Trophoblast cell (in vitro differentiated cells and primary cell): ENCODE measurements around the gene KMT2C.

Experiments
- DNase-seq, 2 donors: peaks; one replicate each; pipeline ENCODE4 v3.0.0-alpha.2; 2016
- H2AFZ ChIP-seq: 2 replicates; pipeline ENCODE4 v1.6.1; 2013; ENCODE audit warnings: low read length, moderate library complexity, mild to moderate bottlenecking; ENCODE audit not compliant: insufficient read depth, poor library complexity
- H2AK5ac ChIP-seq: 2 replicates; pipeline ENCODE4 v1.6.1; 2013; ENCODE audit warnings: mild to moderate bottlenecking, low read length
- H2BK120ac ChIP-seq: 2 replicates; pipeline ENCODE4 v1.6.1; 2013; ENCODE audit warnings: low read length, mild to moderate bottlenecking, moderate library complexity; ENCODE audit not compliant: insufficient read depth, poor library complexity
- H2BK12ac ChIP-seq: 2 replicates; pipeline ENCODE4 v1.6.1; 2013; ENCODE audit warnings: mild to moderate bottlenecking, low read length, moderate library complexity
- H2BK5ac ChIP-seq: 2 replicates; pipeline ENCODE4 v1.6.1; 2013; ENCODE audit warnings: low read length, low read depth, moderate library complexity, mild to moderate bottlenecking; ENCODE audit not compliant: poor library complexity
- H3K14ac ChIP-seq: 2 replicates; pipeline ENCODE4 v1.6.1; 2013; ENCODE audit warnings: mild to moderate bottlenecking, low read length
- H3K18ac ChIP-seq: 2 replicates; pipeline ENCODE4 v1.6.1; 2013; ENCODE audit warnings: mild to moderate bottlenecking, low read length
- H3K23ac ChIP-seq: 2 replicates; pipeline ENCODE4 v1.6.1; 2013; ENCODE audit warnings: low read length
- H3K27ac ChIP-seq: 2 replicates; pipeline ENCODE4 v1.5.1; 2013; ENCODE audit warnings: low read depth, mild to moderate bottlenecking, inconsistent platforms, low read length, moderate library complexity
- H3K27me3 ChIP-seq: 2 replicates; pipeline ENCODE4 v1.6.1; 2013; ENCODE audit warnings: inconsistent platforms, mild to moderate bottlenecking, low read length, moderate library complexity; ENCODE audit not compliant: insufficient read depth
- H3K36me3 ChIP-seq, 2 experiments: 1 replicate in 1 of 2; 2 replicates in 1 of 2; pipeline ENCODE4 v1.6.1; 2013; ENCODE audit warnings: low read length in 2 of 2, mild to moderate bottlenecking in 2 of 2, moderate library complexity in 1 of 2; ENCODE audit not compliant: insufficient read depth in 2 of 2, control insufficient read depth in 1 of 2
- H3K4ac ChIP-seq: 2 replicates; pipeline ENCODE4 v1.6.1; 2013; ENCODE audit warnings: low read depth, mild to moderate bottlenecking, low read length, moderate library complexity
- H3K4me1 ChIP-seq, 2 experiments: 1 replicate in 1 of 2; 2 replicates in 1 of 2; pipeline ENCODE4 v1.6.1; 2013; ENCODE audit warnings: low read length in 2 of 2, mild to moderate bottlenecking in 2 of 2, moderate library complexity in 1 of 2; ENCODE audit not compliant: insufficient read depth in 2 of 2, control insufficient read depth in 1 of 2
- H3K4me2 ChIP-seq: 2 replicates; pipeline ENCODE4 v1.6.1; 2013; ENCODE audit warnings: inconsistent platforms, mild to moderate bottlenecking, low read length, moderate library complexity
- H3K4me3 ChIP-seq: 2 replicates; pipeline ENCODE4 v1.5.1; 2013; ENCODE audit warnings: mild to moderate bottlenecking, low read depth, low read length, inconsistent platforms
- H3K79me1 ChIP-seq: one replicate; pipeline ENCODE4 v1.6.1; 2013; ENCODE audit warnings: low read length
- H3K79me2 ChIP-seq: 2 replicates; pipeline ENCODE4 v1.6.1; 2013; ENCODE audit warnings: low read length, mild to moderate bottlenecking; ENCODE audit not compliant: control insufficient read depth, insufficient read depth, poor library complexity
- H3K9ac ChIP-seq: 2 replicates; pipeline ENCODE4 v1.6.1; 2013; ENCODE audit warnings: mild to moderate bottlenecking, low read length
- H3K9me3 ChIP-seq: 2 replicates; pipeline ENCODE4 v1.6.1; 2013; ENCODE audit warnings: low read depth, mild to moderate bottlenecking, control low read depth, inconsistent platforms, low read length; ENCODE audit not compliant: insufficient read depth
- H4K12ac ChIP-seq: 2 replicates; pipeline ENCODE4 v1.6.1; 2013; ENCODE audit warnings: low read depth, mild to moderate bottlenecking, low read length, moderate library complexity
- H4K8ac ChIP-seq: 2 replicates; pipeline ENCODE4 v1.6.1; 2013; ENCODE audit warnings: low read depth, mild to moderate bottlenecking, low read length, moderate library complexity
- H4K91ac ChIP-seq: one replicate; pipeline ENCODE4 v1.6.1; 2013; ENCODE audit warnings: low read depth, mild to moderate bottlenecking, low read length, moderate library complexity
- WGBS: extraction: QIAGEN DNeasy Blood & Tissue Kit; methylation state at CpG from one replicate; pipeline ENCODE4 v1.1.7; 2013; ENCODE audit warnings: missing lambda C conversion rate; ENCODE audit not compliant: insufficient read length, insufficient coverage; ENCODE audit errors: extremely low coverage; 5-methylcytosine and 5-hydroxymethylcytosine counted together

Gene KMT2C

GRCh38 chr7:152180587-152180986, 255.2 kb downstream of the KMT2C start:
- H3K9ac ChIP-seq: no peak overlapping the region

DNA sequence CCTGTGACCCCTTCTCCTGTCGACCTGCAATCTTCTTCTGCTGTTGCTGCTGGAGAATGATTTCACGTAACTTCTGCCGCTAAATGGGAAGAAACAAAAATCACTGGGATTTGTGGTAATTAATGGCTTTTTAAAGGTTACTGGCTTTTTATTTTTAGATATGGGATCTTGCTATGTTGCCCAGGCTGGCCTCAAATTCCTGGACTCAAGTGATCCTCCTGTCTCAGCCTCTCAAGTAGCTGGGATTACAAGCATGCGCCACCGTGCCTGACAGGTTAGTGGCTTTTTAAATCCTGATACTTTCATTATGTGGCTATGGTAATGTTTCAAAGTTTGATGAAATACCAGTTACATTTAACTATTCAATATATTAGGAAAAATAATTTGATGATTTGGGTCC, 255.8 kb downstream of the KMT2C start:
- no peak overlapping the region for H4K8ac ChIP-seq
- no peaks in the 10 kb centered on the region for H3K27me3 ChIP-seq
- no peak overlapping the region for H3K4me3 ChIP-seq
- no peak overlapping the region for H3K9ac ChIP-seq
- H3K9me3 ChIP-seq: no peaks in the 10 kb centered on the region
- H4K12ac ChIP-seq: no peak overlapping the region
- no peak overlapping the region for H2BK120ac ChIP-seq
- H3K4me1 ChIP-seq: peaks cover 0 to 2% of the 10 kb centered on the region in 2 experiments
- H3K79me2 ChIP-seq: no peaks in the 10 kb centered on the region
- no CpG with 5 or more reads among the region's 5 CpGs for WGBS
- peaks cover 28 to 50% of the 10 kb centered on the region in 2 experiments for H3K36me3 ChIP-seq
- H2AK5ac ChIP-seq: no peak overlapping the region
- no peak overlapping the region for H3K14ac ChIP-seq
- no peak for DNase-seq
- H3K4ac ChIP-seq: no peak overlapping the region
- H2BK12ac ChIP-seq: no peak overlapping the region
- H2BK5ac ChIP-seq: no peak overlapping the region
- no peak overlapping the region for H3K23ac ChIP-seq
- no peak overlapping the region for H3K18ac ChIP-seq
- H3K79me1 ChIP-seq: no peaks in the 10 kb centered on the region
- H4K91ac ChIP-seq: no peak overlapping the region
- no peak overlapping the region for H3K27ac ChIP-seq
- no peak overlapping the region for H3K4me2 ChIP-seq
- H2AFZ ChIP-seq: no peak overlapping the region

More at GRCh38 chr7:152180587-152180986, 255.2 kb downstream of the KMT2C start:
- peaks cover 0 to 2% of the 10 kb centered on the region in 2 experiments for H3K4me1 ChIP-seq
- no peak overlapping the region for H2BK120ac ChIP-seq
- no peak overlapping the region for H3K4ac ChIP-seq
- no peak overlapping the region for H3K23ac ChIP-seq
- H3K27me3 ChIP-seq: no peaks in the 10 kb centered on the region
- no peak overlapping the region for H2AK5ac ChIP-seq
- no peak overlapping the region for H3K14ac ChIP-seq
- no peak overlapping the region for H3K27ac ChIP-seq
- no CpG with 5 or more reads among the region's 1 CpG for WGBS
- no peak overlapping the region for H4K12ac ChIP-seq
- H2BK12ac ChIP-seq: no peak overlapping the region
- H4K8ac ChIP-seq: no peak overlapping the region
- H3K9me3 ChIP-seq: no peaks in the 10 kb centered on the region
- peaks cover 28 to 47% of the 10 kb centered on the region in 2 experiments for H3K36me3 ChIP-seq
- no peak overlapping the region for H3K4me3 ChIP-seq
- no peaks in the 10 kb centered on the region for H3K79me2 ChIP-seq
- H2AFZ ChIP-seq: no peak overlapping the region
- no peak overlapping the region for H3K4me2 ChIP-seq
- H3K18ac ChIP-seq: no peak overlapping the region
- no peaks in the 10 kb centered on the region for H3K79me1 ChIP-seq
- H2BK5ac ChIP-seq: no peak overlapping the region
- H4K91ac ChIP-seq: no peak overlapping the region
- no peak for DNase-seq

GRCh38 chr7:152178405-152179058, 257.3 kb downstream of the KMT2C start:
- Histone ChIP-seq H2BK120ac (no peak overlapping the region), H4K8ac (no peak overlapping the region), H3K27ac (no peak overlapping the region), H3K18ac (no peak overlapping the region), H4K91ac (no peak overlapping the region), H3K4me1 (peaks cover 0 to 2% of the 10 kb centered on the region in 2 experiments), H2AFZ (no peak overlapping the region), H2BK12ac (no peak overlapping the region), H3K14ac (no peak overlapping the region), H3K4me2 (no peak overlapping the region), H2AK5ac (no peak overlapping the region), H3K9ac (no peak overlapping the region), H2BK5ac (no peak overlapping the region), H3K79me1 (no peaks in the 10 kb centered on the region), H3K23ac (no peak overlapping the region), H4K12ac (no peak overlapping the region), H3K4me3 (no peak overlapping the region), H3K27me3 (no peaks in the 10 kb centered on the region), H3K4ac (no peak overlapping the region), H3K36me3 (peaks cover 26 to 47% of the 10 kb centered on the region in 2 experiments), H3K79me2 (no peaks in the 10 kb centered on the region), H3K9me3 (no peaks in the 10 kb centered on the region)
- WGBS: no CpG with 5 or more reads among the region's 3 CpGs
- DNase-seq: no peak

DNA sequence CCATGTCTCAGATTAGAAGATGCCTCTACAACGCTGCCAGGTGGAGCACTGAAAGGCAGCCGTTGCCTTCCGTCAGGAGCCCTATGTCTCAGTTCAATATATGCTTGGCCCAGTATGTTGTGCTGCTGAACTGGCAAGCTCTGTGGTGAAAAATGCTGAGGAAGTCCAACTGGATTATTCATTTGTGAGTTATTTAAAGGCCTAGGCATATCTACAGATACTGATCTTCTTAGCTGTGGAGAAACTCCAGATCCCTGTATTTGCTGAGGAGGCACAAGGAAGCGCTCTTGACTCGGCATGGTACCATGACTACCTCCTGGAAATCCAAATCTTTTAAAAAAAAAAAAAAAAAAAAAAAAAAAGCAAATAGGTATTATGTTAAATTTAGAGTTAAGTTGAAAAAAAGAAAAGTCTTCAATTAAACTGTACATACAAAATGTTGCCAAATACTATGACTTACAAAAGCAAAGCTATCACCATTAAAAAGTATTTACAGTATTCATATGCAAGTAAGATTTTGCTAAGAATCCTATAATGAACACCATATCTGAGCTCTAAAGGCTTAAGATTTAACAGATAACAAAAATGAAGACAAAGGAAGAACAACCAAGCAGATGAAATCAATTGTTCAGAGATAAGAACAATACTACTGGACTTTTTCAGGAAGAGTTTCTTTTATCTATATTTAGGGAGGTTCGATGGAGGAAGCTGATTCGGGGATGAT, 258.0 kb downstream of the KMT2C start:
- H3K4me1 ChIP-seq: peaks cover 0 to 2% of the 10 kb centered on the region in 2 experiments
- no peak overlapping the region for H3K23ac ChIP-seq
- WGBS: no CpG with 5 or more reads among the region's 7 CpGs

More for the DNA sequence above, 258.0 kb downstream of the KMT2C start:
- H2AK5ac ChIP-seq: no peak overlapping the region
- no peaks in the 10 kb centered on the region for H3K27me3 ChIP-seq
- H3K14ac ChIP-seq: no peak overlapping the region
- no peak overlapping the region for H3K18ac ChIP-seq
- H3K9ac ChIP-seq: peak overlapping the region; percentile 33
- H4K8ac ChIP-seq: no peak overlapping the region
- H3K4ac ChIP-seq: no peak overlapping the region
- no peak overlapping the region for H4K91ac ChIP-seq
- no peak overlapping the region for H4K12ac ChIP-seq
- DNase-seq: peak; percentile 54 to 82
- H3K36me3 ChIP-seq: peaks cover 26 to 46% of the 10 kb centered on the region in 2 experiments
- H3K27ac ChIP-seq: no peak overlapping the region
- no peaks in the 10 kb centered on the region for H3K79me1 ChIP-seq
- no peak overlapping the region for H2AFZ ChIP-seq
- no peak overlapping the region for H2BK120ac ChIP-seq
- no peaks in the 10 kb centered on the region for H3K79me2 ChIP-seq
- no peak overlapping the region for H2BK12ac ChIP-seq
- H3K4me3 ChIP-seq: no peak overlapping the region
- H3K4me2 ChIP-seq: no peak overlapping the region
- no peak overlapping the region for H2BK5ac ChIP-seq
- H3K9me3 ChIP-seq: no peaks in the 10 kb centered on the region
